WI38 (cell line): ENCODE data around the gene AMIGO1.

Experiments used
- H3K4me3 ChIP-seq: 2 replicates; pipeline ENCODE4 v1.5.1; 2011; ENCODE audit warnings: low read depth, mild to moderate bottlenecking, control low read depth, low read length
- TF ChIP-seq, protein P1 (sequence below): IDR thresholded peaks from 2 replicates; pipeline ENCODE4 v1.5.1; 2012; ENCODE audit warnings: low read depth, mild to moderate bottlenecking, control low read depth, low read length

AMIGO1 gene

GRCh38 chr1:109546311-109547109 is 37.0 kb upstream of the AMIGO1 start:
- peak overlapping the region; percentile 29 for H3K4me3 ChIP-seq
- TF ChIP-seq, protein P1, sequence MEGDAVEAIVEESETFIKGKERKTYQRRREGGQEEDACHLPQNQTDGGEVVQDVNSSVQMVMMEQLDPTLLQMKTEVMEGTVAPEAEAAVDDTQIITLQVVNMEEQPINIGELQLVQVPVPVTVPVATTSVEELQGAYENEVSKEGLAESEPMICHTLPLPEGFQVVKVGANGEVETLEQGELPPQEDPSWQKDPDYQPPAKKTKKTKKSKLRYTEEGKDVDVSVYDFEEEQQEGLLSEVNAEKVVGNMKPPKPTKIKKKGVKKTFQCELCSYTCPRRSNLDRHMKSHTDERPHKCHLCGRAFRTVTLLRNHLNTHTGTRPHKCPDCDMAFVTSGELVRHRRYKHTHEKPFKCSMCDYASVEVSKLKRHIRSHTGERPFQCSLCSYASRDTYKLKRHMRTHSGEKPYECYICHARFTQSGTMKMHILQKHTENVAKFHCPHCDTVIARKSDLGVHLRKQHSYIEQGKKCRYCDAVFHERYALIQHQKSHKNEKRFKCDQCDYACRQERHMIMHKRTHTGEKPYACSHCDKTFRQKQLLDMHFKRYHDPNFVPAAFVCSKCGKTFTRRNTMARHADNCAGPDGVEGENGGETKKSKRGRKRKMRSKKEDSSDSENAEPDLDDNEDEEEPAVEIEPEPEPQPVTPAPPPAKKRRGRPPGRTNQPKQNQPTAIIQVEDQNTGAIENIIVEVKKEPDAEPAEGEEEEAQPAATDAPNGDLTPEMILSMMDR, result peak; percentile 71

DNA sequence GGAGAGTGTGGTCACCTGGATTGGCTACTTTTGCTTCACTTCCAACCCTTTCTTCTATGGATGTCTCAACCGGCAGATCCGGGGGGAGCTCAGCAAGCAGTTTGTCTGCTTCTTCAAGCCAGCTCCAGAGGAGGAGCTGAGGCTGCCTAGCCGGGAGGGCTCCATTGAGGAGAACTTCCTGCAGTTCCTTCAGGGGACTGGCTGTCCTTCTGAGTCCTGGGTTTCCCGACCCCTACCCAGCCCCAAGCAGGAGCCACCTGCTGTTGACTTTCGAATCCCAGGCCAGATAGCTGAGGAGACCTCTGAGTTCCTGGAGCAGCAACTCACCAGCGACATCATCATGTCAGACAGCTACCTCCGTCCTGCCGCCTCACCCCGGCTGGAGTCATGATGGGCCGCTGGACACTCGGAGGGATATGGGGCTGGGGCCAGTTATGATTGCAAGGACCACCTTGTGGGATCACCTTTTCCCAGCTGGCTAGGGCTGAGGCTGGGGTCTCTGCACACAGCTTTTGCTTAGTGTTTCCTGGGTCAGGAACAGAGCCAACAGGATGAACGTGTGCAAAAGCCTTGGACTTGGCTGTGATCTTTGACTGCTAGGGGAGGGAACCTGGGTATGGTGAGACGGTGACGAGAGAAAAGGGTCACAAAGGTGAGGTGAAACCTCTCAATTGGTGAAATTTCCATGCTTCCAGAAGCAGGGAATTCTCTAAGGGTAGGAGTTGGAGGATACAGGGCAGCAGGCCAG is 34.6 kb upstream of the AMIGO1 start:
- TF ChIP-seq, protein P1, result no peak

GRCh38 chr1:109543283-109543987 is 33.9 kb upstream of the AMIGO1 start:
- TF ChIP-seq, protein P1, result no peak
- no peak overlapping the region for H3K4me3 ChIP-seq

More for the DNA sequence above, 34.6 kb upstream of the AMIGO1 start:
- H3K4me3 ChIP-seq, result no peak overlapping the region

- TF ChIP-seq, protein P1, result no peak
- H3K4me3 ChIP-seq, result no peak overlapping the region
These were observed 33.1 kb upstream of the AMIGO1 start for GRCh38 chr1:109542657-109543056.

GRCh38 chr1:109541102-109541501 is 31.6 kb upstream of the AMIGO1 start:
- TF ChIP-seq, protein P1, result no peak
- H3K4me3 ChIP-seq, result no peak overlapping the region

DNA sequence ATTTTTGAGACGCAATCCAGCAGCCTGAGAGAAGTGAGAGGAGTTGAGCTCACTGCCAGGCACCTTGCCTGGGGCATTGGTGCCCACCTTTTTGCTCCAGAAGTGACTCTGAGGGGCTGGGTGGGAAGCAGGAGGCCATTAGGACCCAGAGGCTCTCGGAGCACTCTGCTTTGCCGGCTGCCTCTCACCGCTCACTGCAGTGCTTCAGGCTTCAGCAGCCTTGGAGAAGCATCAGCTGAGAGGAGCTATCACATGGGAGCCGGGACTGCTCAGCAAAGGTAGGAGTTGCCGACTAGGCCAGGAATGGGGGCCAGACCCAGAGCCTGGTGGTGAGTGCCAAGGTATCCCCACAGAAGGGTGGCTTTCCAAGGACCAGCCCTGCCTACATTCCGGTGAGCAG is 30.1 kb upstream of the AMIGO1 start, which contains the start of gene GPR61:
GPR61 (plus strand) TSS at position 197 of the 400 bp plus-strand sequence. CDS start 3,151 bp downstream, outside the sequence.
- TF ChIP-seq, protein P1, result no peak
- H3K4me3 ChIP-seq, result no peak within 1 kb of the TSS
